Measurements from ENCODE around the gene ABCC6.

GRCh38 chr16:16154281-16154951 is 68.9 kb downstream of the ABCC6 start:
- TF ChIP-seq ZFP36 (IDR thresholded peaks at IDR 0.05; ENCODE audit: borderline replicate concordance, low read depth, low read length, partially characterized antibody) = no peak
- no peak for TF ChIP-seq ZHX1 (CRISPR knock-in tag; IDR thresholded peaks at IDR 0.05; ENCODE audit: low read depth)
- TF ChIP-seq FOXK2 (IDR thresholded peaks at IDR 0.05) = no peak

All from HepG2 (cell line).